Bronchial epithelial cell (primary cell): ENCODE measurements around the gene PLEKHA5. TPM values are rescaled to one million over a fixed set of nuclear protein-coding genes. Genes with fewer than 3 reads are reported as not detected.

ENCODE experiments used
- DNase-seq: peaks from one replicate; pipeline ENCODE4 v3.0.0-alpha.2; 2010; ENCODE audit warnings: low read depth
- FAIRE-seq: peaks from 2 replicates; lab custom pipeline; 2011; peaks lifted over from hg19 to GRCh38; lab: Jason Lieb, UNC
- H3K27me3 ChIP-seq: 2 replicates; pipeline ENCODE4 v1.5.1; 2011; ENCODE audit warnings: low read length; ENCODE audit not compliant: control insufficient read depth, insufficient read depth
- H3K36me3 ChIP-seq: 2 replicates; pipeline ENCODE4 v1.5.1; 2011; ENCODE audit warnings: low read length; ENCODE audit not compliant: control insufficient read depth, insufficient read depth
- H3K4me3 ChIP-seq: 2 replicates; pipeline ENCODE4 v1.5.1; 2011; ENCODE audit warnings: mild to moderate bottlenecking, low read depth, low read length, control low read depth
- CTCF ChIP-seq: IDR thresholded peaks from 2 replicates; pipeline ENCODE4 v1.5.1; 2011; ENCODE audit warnings: mild to moderate bottlenecking, moderate library complexity, low read length, control low read depth, inconsistent platforms; ENCODE audit not compliant: insufficient read depth, severe bottlenecking
- total RNA-seq: library from RNA; depleted of rRNA; stranded (reverse); fragments of >200 nt; gene quantifications from 2 replicates; pipeline ENCODE4 v1.2.1, GENCODE V29; 2014

PLEKHA5 gene
- total RNA-seq, 1 donor from 2014 or later = 24.0 TPM

- FAIRE-seq (no peak), DNase-seq (no peak)
- TF ChIP-seq CTCF = no peak
- Histone ChIP-seq H3K4me3 (no peak overlapping the region), H3K27me3 (no peaks in the 10 kb centered on the region), H3K36me3 (no peaks in the 10 kb centered on the region)
Measured at GRCh38 chr12:19421503-19422282, 292.2 kb downstream of the PLEKHA5 start.

- H3K27me3 ChIP-seq = no peaks in the 10 kb centered on the region
- TF ChIP-seq CTCF = no peak
- H3K36me3 ChIP-seq = no peaks in the 10 kb centered on the region
- no peak overlapping the region for H3K4me3 ChIP-seq
- DNase-seq = no peak
- no peak for FAIRE-seq
Measured at GRCh38 chr12:19423166-19423930, 293.8 kb downstream of the PLEKHA5 start.
